Lower leg skin (tissue), 3 donors: Measurements from ENCODE around the gene PREB.

Source experiments
- CTCF ChIP-seq, 3 donors: fragments of 450-650 bp; IDR thresholded peaks; one replicate each; pipeline ENCODE4 v1.5.1; 2016; ENCODE audit warnings: antibody characterized with exemption in 3 of 3, mild to moderate bottlenecking in 3 of 3, moderate library complexity in 2 of 3
- POLR2A ChIP-seq, 2 donors: fragments of 450-650 bp; IDR thresholded peaks; one replicate each; pipeline ENCODE4 v1.6.1; 2016 to 2017; ENCODE audit warnings: antibody characterized with exemption in 2 of 2, mild to moderate bottlenecking in 1 of 2, moderate library complexity in 1 of 2

- TF ChIP-seq CTCF (IDR thresholded peaks at IDR 0.05) (no peak), POLR2A (IDR thresholded peaks at IDR 0.05) (no peak)
These were observed 24.8 kb upstream of the PREB start for GRCh38 chr2:27159271-27159670.
